T-helper 2 cell (primary cell): ENCODE measurements around the gene ATXN10.
"Not testable (repeated sequence)": the region's sequence is repeated elsewhere in the genome, so short reads cannot be mapped to it uniquely, and the experiment has no call there.

Source experiments
- DNase-seq, 5 experiments: peaks; one replicate each; pipeline versions ENCODE4 v3.0.0 to v3.0.0-alpha.2; 2012 to 2022

ATXN10 gene

DNA sequence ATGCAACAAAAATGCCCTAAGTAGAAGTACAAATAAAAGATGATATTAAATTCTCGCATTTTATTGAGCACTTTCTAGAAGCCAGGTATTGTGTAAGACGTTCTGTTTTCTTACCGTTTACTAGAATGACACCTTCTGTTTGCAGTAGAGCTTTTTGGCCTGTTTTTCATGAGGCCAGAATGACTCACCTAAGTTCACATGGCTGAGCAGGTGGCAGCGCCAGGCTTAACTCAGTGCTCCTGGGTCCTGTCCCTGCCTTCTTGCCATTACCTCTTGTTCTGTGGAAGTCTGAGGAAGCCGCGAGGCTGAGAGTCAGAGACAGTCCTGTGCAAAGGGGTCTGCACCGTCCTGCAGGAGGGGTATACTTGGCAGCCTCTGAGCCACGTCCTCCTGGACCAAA lies 113.8 kb downstream of the ATXN10 start:
- DNase-seq: no peak

DNA sequence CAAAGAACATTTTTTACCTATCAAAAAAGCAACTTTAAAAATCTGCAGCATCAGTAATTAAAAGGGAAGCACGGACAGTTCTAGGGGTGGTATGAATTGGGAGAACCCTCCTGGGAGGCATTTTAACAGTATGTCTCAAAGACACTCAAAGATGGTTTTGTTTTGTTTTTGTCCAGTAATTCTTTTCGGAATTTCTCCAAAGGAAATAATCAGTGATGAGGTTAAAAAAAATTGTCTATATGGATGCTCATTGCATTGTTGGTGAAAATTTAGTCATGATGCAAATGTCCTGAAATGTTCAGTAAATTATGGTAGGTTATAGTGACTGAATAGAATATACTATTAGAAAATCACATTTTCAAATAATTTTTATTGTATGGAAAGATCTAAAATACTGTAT lies 115.1 kb downstream of the ATXN10 start:
- no peak for DNase-seq

DNA sequence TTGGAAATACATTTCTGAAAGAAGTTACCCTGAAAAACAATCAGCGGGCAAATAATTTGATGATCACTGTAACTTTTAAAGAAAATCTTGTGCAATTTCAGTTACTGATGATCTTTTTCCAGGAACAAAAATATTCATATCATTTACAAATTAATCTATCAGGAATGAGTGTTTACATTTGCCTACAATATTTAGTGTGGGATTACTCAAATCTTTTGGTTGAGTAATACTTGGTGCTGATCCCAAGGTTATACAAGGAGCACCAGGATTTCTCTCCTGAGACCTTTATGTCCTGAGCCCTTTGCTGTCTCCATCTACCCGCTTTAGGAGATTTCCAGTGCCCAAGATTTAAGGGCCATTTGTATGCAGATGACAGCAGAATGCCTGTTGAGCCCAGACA lies 116.1 kb downstream of the ATXN10 start:
- no peak for DNase-seq

DNA sequence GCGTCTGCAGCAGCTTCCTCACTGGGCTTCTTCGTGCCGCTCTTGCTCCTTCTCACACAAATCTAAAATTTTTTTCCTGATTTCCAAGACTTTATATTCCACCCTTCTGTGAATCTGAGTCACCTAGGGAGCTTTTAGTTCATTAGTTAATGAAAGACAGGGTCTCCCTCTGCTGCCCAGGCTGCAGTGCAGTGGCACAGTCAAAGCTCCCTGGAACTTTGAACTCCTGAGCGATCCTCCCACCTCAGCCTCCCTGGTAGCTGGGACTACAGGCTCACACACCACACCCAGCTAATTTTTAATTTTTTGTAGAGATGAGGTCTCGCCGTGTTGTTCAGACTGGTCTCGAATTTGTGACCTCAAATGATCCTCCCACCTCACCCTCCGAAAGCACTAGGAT lies 116.9 kb downstream of the ATXN10 start:
- no peak for DNase-seq

DNA sequence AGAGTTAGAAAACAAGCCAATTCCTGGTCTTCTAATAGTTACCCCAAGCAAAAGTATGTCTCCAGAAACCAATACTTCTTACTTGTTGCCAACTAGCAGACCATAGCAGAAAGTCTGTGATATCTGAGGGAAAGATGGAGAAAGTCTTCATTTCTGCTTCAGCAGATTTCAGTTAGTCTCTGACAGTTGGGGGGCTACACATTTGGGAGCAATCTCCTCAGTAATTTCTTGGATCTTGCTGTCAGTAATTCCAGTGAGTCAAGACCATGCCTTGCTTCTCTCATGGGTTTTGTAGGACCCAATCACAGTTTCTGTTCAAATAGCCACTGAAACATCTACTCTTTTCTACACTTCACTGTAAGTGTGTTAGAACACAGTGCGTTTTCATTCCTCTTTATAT lies 118.8 kb downstream of the ATXN10 start:
- DNase-seq: no peak

DNA sequence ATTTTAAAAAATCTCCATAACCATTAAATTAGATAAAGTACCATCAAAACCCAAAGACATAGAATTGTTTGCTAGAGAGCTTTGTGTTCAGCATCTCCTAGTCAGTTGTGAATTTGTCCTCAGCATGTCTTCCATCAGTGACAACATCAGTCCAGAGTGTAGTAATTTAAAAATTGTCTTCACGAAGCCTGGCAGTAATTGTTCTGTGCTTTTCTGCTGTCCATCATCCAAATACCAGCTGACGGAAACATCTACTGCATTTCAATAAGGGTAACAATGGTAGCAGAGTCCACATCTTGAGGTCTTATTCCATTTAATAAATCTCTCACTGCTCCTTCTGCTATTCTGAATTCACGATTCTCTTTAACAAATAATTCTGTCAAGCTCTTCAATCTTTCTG lies 121.5 kb downstream of the ATXN10 start:
- no peak for DNase-seq

DNA sequence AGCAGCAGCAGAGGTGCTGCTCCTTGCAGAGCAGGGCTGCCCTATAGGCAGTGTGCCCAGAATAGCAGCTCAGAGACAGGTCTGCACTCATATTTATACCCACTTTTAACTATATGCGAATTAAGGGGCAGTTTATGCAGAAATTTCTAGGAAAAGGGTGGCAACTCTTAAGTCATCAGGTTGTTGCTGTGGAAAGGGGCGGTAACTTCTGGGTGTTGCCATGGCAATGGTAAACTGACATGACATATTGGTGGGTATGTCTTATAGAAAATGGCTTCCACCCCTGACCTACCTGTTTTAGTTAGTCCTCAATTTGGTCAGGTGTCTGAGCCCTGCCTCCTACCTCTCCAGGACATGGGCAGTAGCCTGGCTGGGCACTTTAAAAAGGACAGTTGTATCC lies 122.3 kb downstream of the ATXN10 start:
- DNase-seq: no peak

DNA sequence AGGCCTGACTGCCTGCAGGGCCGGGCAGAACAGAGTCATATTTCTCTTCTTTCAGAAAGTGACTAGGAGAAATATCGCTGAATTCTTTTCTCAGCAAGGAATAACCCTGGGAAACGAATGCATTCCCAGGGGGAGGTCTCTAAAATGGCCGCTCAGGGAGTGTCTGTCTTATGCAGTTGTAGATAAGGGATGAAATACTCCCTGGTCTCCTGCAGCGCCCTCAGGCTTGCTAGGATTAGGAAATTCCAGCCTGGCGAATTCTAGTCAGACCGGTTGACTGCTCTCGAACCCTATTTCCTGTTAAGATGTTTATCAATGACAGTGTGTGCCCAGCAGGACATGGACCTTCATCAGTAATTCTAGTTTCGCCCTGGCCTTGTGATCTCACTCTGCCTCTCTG lies 124.4 kb downstream of the ATXN10 start:
- not testable (repeated sequence) for DNase-seq

DNA sequence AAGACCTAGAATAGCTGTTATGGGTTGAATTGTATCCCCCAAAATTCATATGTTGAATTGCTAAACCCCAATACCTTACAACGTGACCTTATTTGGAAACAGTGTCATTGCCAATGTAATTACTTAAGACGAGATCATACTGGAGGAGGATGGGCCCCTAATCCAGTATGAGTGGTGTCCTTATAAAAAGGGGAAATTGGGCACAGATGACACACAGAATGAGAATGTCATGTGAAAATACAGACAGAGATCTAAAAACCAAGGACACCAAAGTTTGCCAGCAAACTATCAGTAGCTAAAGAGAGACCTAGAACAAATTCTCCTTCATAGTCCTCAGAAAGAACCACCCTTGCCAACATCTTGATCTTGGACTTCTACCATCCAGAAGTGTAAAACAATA lies 127.7 kb downstream of the ATXN10 start:
- no peak for DNase-seq

DNA sequence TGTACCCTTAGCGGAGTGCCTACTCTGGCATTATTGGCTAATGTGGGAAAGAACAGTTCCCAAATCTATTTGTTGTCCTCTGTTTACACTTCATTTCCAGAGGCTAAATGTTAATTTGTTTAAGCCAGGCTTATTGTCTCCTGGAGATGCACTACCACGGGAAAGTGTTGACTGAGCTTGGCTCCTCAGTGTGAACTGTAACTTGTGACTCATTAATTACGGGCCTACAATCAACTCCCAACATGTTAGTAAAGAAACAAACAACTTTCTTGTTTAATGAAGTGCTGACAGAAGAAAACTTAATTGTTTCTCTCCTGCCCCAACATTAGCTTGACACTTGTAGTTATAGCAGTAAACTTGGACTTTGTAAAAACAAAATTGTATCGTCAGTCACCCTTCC lies 130.4 kb downstream of the ATXN10 start:
- no peak for DNase-seq

DNA sequence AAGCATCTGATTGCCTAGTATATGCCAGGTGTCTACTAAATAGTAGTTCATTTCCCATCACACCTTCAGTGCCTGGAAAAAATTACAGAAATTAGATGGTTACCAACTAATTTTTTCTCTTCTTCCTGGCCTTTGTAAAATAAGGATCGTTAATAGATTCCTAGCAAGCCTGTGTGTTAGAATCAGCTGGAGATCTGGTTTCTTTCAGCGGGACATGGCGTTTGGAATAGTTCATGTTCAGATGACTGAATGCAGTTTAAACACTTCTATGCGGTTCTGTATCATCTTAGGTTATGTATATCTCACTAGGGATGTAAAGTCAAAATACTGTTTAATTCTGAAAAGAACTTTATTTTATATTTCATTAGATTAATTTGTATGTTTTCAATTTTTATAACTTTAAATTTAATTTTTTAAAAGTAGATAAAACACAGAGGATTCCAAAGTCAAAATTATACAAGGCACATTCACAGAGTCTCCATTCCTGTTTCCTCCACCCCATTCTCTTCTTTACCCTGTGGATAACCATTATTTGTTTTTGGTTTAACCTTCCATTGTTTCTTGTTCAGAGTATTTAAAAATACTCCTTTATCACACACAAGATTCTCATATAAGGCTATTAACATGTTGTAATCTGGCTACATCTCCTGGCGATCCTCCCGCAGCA lies 132.8 kb downstream of the ATXN10 start:
- no peak for DNase-seq

DNA sequence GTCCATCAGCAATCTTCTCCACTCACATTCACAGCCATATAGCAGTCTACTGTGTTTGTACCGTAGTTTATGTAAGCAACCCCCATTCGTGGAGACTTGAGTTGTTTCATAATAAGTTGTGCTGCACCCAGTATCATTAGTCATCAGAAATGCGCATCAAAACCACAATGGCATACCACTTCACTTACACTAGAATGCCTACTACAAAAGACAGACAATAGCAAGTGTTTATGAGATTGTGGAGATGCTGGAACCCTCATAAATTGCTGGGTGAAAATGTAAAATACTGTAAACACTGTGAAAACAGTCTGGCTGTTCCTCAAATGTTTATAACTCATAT lies 133.3 kb downstream of the ATXN10 start:
- peak in 1 of 5 experiments; percentile 33 for DNase-seq

DNA sequence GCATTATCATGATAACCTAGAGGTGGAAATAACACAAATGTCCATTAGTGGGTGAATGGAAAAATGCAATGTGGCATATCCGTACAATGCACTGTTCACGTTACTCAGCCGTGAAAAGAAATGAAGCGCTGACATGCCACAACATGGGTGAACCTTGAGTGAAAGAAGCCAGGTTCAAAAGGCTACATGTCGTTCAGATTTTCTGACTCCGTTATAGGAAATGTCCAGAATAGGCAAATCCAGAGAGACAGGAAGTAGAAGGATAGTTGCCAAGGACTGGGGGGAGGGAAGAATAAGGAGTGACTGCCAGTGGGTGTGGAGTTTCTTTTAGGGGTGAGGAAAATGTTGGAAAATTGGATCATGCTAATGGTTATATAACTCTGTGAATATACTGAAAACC lies 133.8 kb downstream of the ATXN10 start:
- no peak for DNase-seq

DNA sequence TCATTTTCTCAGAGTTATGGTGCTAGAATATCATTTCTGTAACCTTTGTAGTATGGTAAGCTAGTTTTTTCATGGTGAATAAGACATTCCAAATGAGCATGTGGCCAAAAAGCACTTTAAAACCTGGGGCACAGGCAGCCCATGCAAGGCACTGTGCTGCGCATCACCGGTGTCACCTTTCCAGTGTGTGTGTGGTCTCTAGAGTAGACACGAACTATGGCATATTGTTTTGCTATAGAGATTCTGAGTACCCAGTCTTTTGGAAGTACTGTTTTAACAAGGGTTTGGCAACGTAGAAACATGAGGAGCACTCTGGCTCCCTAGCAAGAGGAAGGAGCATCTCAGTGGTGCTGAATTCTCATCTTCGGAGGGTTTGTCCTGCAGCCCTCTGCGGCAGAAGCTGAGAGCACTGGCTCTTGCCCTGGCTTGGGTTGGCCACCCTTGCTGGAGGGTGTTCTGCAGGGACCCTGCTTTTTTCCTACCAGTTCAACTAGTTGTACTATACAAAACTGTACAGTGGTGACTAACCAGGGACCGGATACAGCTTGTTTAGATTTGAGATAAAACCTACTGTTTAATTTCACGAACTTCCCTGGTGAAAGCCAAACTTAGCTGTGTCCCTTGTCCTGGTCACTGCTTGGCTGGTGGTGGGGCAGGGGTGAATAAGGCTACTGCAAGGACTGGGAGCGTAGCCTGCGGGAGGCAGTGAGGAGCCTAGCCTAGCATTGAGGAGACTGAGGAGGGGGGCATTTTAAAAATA lies 135.7 kb downstream of the ATXN10 start:
- no peak for DNase-seq

DNA sequence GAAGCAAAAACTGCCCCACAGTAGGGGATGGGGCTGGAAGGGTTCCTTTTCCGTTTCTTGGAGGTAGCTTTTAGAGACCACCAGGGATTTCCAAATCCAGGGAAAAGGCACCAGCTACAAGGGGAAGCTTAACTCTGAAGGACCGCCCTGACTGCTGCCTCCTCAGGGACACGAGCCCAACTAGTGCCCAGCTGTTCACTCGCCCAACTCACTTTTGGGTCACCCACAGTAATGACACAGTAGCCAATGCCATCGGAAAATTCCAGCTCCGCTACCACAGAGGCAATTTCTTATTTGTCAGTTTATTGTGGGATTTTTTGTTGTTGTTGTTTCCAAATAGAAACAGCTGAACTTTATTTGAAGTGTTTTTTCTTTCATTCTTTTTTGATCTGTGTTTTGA lies 141.3 kb downstream of the ATXN10 start:
- no peak for DNase-seq

DNA sequence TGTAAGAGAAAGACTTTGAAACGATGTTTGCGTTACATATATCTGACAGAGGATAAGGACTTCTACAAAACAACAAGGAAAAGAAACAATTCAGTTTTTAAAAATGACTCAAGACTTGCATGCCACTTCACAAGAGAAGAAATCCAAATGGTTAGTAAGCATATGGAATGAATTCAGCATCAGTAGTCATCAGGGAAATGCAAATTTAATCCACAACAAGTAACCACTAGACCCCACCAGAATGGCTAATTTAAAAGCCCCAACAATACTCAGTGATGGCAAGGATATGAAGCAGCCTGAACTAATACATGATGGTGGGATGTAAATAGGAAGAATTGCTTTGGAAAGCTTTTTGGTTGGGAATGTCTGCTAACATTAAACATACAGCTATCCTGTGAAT lies 142.6 kb downstream of the ATXN10 start:
- no peak for DNase-seq

DNA sequence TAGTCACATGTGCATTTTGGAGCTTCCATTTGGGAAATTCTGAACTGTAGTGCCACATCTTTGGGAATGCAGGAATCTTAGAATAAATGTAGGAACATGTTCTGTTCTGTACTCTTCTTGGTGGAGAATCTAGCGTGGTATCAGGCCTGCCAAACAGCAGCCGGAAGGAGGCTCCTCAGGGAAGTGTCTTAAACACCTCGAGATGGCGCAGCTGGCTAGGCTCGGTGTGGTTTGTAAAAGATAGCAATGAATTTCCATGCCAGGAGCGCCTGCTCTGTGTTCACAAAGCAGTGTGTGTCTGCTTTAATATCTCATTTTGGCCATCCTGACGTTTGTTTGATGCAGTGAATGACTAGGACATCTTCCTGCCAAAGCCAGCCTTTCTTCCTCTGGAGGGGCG lies 145.1 kb downstream of the ATXN10 start:
- DNase-seq: no peak

DNA sequence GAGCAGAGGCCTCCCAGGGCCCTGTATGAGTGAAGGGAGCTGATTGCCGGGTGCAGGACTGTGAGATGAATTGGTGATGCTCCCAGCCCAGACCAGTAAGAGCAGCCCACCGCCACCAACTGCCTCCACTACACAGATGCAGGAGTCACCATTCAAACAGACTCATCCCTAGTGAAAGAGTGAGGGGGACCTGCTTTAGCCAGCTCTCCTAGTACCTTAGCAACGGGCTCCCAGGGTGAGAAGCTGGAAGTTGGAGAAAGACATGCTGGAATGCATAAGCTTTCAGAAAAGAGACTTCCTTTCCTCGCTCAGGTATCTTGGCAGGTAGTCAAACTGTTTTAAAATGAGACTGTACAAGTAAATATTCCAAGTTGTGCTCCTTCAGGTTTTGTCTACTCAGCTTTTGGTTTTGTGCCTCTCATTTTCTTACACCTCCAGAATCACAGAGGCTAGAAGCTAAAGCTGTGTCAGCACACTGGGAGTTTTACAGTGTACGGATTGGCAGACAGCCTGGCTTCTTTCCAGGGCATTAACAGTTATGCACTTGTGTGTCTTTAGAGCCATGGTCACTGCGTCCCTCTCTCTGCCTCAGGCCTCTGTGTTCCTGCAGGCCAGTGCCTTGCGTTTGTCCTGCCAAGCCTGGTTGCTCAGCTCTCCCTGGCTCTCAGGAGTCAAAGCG lies 146.2 kb downstream of the ATXN10 start:
- no peak for DNase-seq

DNA sequence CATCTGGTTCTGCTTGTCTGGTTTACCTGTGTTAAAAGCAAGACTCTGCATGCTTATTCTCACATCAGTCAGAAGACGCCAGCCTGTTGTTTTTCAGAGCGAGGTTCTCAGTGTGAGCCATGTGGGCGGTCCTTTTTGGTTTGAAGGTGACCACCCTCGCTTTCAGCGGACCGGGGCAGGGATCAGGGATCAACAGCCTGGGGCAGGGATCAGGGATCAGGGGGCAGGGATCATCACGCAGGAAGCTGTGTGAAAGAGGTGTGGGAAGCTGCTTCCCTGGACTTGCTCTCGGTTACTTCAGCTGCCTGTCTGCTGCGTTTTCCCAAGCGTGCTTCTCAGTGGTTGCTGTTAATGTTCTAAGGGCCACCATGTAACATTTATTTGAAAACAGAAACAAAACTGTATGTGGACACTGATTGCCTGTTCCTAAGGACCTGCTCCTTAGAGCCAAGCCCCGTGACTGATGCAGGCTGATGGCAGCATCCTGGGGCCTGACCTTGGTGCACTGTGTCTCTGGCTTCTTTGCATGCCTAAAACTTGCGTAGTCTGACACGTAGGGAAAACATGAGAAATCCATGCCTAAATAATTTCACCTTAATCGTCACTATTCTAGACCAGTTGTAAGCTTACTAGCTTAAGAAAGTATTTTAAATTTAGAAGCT lies 146.9 kb downstream of the ATXN10 start:
- no peak for DNase-seq

DNA sequence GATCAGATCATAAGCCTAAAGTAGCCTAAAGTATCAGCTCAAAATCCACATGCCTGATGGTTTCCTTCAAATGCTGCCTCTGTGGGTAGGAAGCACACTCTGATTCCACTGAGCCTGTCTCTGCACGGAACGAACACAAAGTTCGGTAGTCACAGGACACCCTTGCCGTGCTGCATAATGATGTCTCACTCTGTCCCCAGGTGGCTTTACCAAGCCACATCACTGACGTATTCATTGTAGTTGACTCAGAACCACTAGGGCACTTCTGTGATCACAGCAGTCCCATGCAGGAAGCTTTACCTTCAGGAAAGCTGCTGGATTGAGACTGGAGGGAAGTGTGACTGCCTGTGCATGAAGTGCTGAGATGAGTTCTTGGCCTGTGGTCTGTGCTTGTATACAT lies 147.7 kb downstream of the ATXN10 start:
- no peak for DNase-seq

DNA sequence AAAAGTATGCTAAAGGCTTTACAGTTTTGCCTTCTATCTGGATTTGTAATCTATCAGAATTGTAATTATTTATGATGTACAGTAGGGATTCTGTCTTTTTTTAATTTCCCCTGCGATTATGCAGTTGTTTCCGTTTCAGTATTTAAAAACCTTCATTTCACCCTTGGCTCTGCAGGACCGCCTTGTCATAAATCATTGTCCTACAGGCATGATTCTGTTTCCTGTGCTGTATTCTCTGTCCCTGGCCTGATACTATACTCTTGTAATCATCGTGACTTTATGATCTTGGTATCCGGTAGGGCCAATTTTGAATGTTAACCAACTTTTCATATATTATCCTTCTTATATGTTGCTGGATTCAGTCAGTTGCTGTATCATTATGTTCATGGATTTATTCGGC lies 151.7 kb downstream of the ATXN10 start:
- no peak for DNase-seq

DNA sequence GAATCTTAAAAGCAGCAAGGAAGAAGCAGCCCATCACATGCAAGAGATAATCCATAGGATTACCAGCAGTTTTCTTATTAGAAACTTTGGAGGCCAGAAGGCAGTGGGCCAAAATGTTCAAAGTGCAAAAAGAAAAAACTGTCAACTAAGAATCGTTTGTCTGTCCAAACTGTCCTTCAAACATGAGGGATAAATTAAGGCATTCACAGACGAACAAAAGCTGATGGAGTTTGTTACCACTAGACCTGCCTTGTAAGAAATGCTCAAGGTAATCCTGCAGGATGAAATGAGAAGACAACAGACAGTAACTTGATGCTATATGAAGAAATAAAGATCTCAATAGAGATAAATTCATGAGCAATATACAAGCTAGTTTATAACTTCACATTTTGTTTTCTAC lies 154.9 kb downstream of the ATXN10 start:
- no peak for DNase-seq

DNA sequence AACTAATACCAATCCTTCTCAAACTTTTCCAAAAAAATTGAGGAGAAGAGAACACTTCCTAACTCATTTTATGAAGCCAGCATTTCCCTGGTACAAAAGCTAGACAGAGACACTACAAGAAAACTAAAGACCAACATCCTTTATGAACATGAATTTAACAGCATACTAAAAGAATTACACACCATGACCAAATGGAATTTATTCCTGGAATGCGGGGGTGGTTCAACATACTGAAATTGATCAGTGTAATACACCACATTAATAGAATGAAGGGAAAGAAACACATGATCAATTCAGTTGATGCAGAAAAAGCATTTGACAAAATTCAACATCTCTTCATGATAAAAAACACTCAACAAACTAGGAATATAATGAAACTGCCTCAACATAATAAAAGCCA lies 157.2 kb downstream of the ATXN10 start:
- DNase-seq: no peak
